Activated CD8-positive, alpha-beta T cell treated with anti-CD3 and anti-CD28 coated beads for 36 hours (primary cell): ENCODE data around the gene KISS1. TPM values are rescaled to one million over a fixed set of nuclear protein-coding genes. Genes with fewer than 3 reads are reported as not detected.
A peak's percentile ranks its signal among the peaks of the same experiment; 100 is the strongest.

Source experiments
- ATAC-seq: fragments of 200-7000 bp; cut with Tn5 transposase; one replicate; pipeline ENCODE4 v1.10.0; 2021; ENCODE audit warnings: mild to moderate bottlenecking, moderate library complexity
- CTCF ChIA-PET: fragments of 350-600 bp; sonication (Branson Sonifier 250); formaldehyde crosslinking; loops from one replicate; lab custom pipeline; 2021; ENCODE audit warnings: antibody characterized with exemption; lab: Charles Lee
- POLR2A ChIA-PET: fragments of 350-600 bp; sonication (Branson Sonifier 250); formaldehyde crosslinking; loops from one replicate; lab custom pipeline; 2021; ENCODE audit warnings: antibody characterized with exemption; lab: Charles Lee
- DNase-seq: peaks from one replicate; pipeline ENCODE4 v3.0.0-alpha.2; 2020
- H3K27ac Mint-ChIP-seq: one replicate; pipeline ENCODE4 v1.8.0; 2021; ENCODE audit warnings: mild to moderate bottlenecking, mixed read lengths
- H3K27me3 Mint-ChIP-seq: one replicate; pipeline ENCODE4 v1.8.0; 2021; ENCODE audit warnings: mixed read lengths
- H3K36me3 Mint-ChIP-seq: one replicate; pipeline ENCODE4 v1.8.0; 2021; ENCODE audit warnings: low read depth, mixed read lengths
- H3K4me1 Mint-ChIP-seq: one replicate; pipeline ENCODE4 v1.8.0; 2021; ENCODE audit warnings: low read depth, mixed read lengths
- H3K4me3 Mint-ChIP-seq: one replicate; pipeline ENCODE4 v1.8.0; 2021; ENCODE audit warnings: mild to moderate bottlenecking, moderate library complexity, mixed read lengths
- H3K9me3 Mint-ChIP-seq: one replicate; pipeline ENCODE4 v1.8.0; 2021; ENCODE audit warnings: mixed read lengths
- CTCF ChIP-seq: fragments of 200-600 bp; IDR thresholded peaks from one replicate; pipeline ENCODE4 v1.8.0; 2022; ENCODE audit warnings: antibody characterized with exemption, mild to moderate bottlenecking
- intact Hi-C: fragments of 100-400 bp; cut with micrococcal nuclease; formaldehyde crosslinking; loops from one replicate; pipeline ENCODE4 v1.10.0; 2022
- total RNA-seq, 2 experiments: library from RNA; stranded (reverse); gene quantifications; one replicate each; pipeline ENCODE4 v1.2.3, GENCODE V29; 2021

Gene KISS1
- total RNA-seq, 2 experiments from 2014 or later: not detected

GRCh38 chr1:204191456-204191855, 4.8 kb downstream of the KISS1 start:
- POLR2A ChIA-PET: interaction anchor here (0.6 to 0.9 kb wide), 2 partner anchors 9 to 291 kb away, joined by 3 read pairs; no protein-coding TSS in a partner anchor
- peaks cover 31% of the 10 kb centered on the region for H3K27me3 Mint-ChIP-seq

GRCh38 chr1:204190212-204191211, 5.8 kb downstream of the KISS1 start:
- Mint-ChIP-seq H3K4me3 (no peak overlapping the region), H3K9me3 (no peaks in the 10 kb centered on the region), H3K4me1 (peaks cover 29% of the 10 kb centered on the region), H3K27me3 (peaks cover 31% of the 10 kb centered on the region), H3K36me3 (no peaks in the 10 kb centered on the region), H3K27ac (no peak overlapping the region)
- CTCF ChIA-PET: interaction anchor here (1.1 to 6.3 kb wide), 8 partner anchors 12 to 1063 kb away, joined by 3 to 44 read pairs (median 4); partner anchors contain the start of gene ADORA1
- TF ChIP-seq CTCF: no peak
- DNase-seq (peak; percentile 63), ATAC-seq (peak; percentile 72)
- intact Hi-C loops: no loop called here
- POLR2A ChIA-PET: interaction anchor here (1.0 kb wide), 1 partner anchor 9 kb away, joined by 3 read pairs; no protein-coding TSS in a partner anchor

More at GRCh38 chr1:204191456-204191855, 4.8 kb downstream of the KISS1 start:
- Mint-ChIP-seq H3K4me1 (peaks cover 29% of the 10 kb centered on the region), H3K9me3 (no peaks in the 10 kb centered on the region), H3K4me3 (no peak overlapping the region), H3K27ac (no peak overlapping the region), H3K36me3 (no peaks in the 10 kb centered on the region)
- no peak for TF ChIP-seq CTCF
- DNase-seq: no peak
- CTCF ChIA-PET: interaction anchor here (1.2 to 6.3 kb wide), 6 partner anchors 11 to 172 kb away, joined by 3 to 44 read pairs (median 4); no protein-coding TSS in a partner anchor
- no peak for ATAC-seq
- intact Hi-C loops: no loop called here

- intact Hi-C loops: no loop called here
- POLR2A ChIA-PET: interaction anchor here (0.8 kb wide), 1 partner anchor 16 kb away, joined by 3 read pairs; no protein-coding TSS in a partner anchor
- no peak overlapping the region for H3K4me3 Mint-ChIP-seq
- peak; percentile 40 for ATAC-seq
- peaks cover 17% of the 10 kb centered on the region for H3K4me1 Mint-ChIP-seq
- no peak overlapping the region for H3K27ac Mint-ChIP-seq
- DNase-seq: peak; percentile 47
- CTCF ChIA-PET: interaction anchor here (0.6 to 6.3 kb wide), 7 partner anchors 14 to 1062 kb away, joined by 3 to 44 read pairs (median 3); partner anchors contain the start of gene ADORA1
- no peaks in the 10 kb centered on the region for H3K36me3 Mint-ChIP-seq
- no peaks in the 10 kb centered on the region for H3K9me3 Mint-ChIP-seq
- peaks cover 31% of the 10 kb centered on the region for H3K27me3 Mint-ChIP-seq
- TF ChIP-seq CTCF: no peak
Measured at GRCh38 chr1:204188959-204189639, 7.2 kb downstream of the KISS1 start.

- CTCF ChIA-PET: interaction anchor here (1.9 kb wide), 1 partner anchor 20 kb away, joined by 6 read pairs; no protein-coding TSS in a partner anchor
- H3K27me3 Mint-ChIP-seq: peaks cover 24% of the 10 kb centered on the region
Measured at GRCh38 chr1:204186597-204186996, 9.7 kb downstream of the KISS1 start.

More at GRCh38 chr1:204186597-204186996, 9.7 kb downstream of the KISS1 start:
- no peak for ATAC-seq
- Mint-ChIP-seq H3K4me3 (no peak overlapping the region), H3K36me3 (no peaks in the 10 kb centered on the region), H3K9me3 (no peaks in the 10 kb centered on the region), H3K4me1 (peaks cover 17% of the 10 kb centered on the region), H3K27ac (no peak overlapping the region)
- intact Hi-C loops: no loop called here
- no peak for DNase-seq
- POLR2A ChIA-PET: no interaction called here
- no peak for TF ChIP-seq CTCF
